DLD1 (cell line): ENCODE measurements around the gene KIRREL3.

ENCODE experiments used
- in situ Hi-C: cut with HindIII; loops from 2 replicates; pipeline ENCODE4 v1.10.0; 2017; ENCODE audit warnings: low sequenced_read_pairs

KIRREL3 gene

DNA sequence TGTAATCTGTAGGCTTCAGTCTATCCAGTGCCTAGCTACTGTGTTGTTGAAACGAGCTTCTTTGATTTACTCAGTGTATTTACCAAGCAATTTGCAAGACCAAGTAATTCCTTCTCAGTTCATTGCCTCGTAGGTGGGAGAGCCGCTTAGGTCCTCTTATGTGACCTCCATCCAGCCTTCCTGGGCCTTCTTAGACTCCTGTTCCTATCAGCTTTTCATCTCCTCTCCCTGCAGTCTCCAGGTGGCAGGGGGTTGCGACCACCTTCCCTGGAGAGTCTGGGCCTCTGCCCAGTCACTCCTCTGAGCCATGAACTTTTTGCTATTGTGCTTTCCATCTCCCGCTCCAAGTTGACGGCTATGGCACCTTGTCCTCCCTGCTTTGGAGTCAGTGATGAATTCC lies 251.8 kb downstream of the KIRREL3 start:
- in situ Hi-C loops = no loop called here

DNA sequence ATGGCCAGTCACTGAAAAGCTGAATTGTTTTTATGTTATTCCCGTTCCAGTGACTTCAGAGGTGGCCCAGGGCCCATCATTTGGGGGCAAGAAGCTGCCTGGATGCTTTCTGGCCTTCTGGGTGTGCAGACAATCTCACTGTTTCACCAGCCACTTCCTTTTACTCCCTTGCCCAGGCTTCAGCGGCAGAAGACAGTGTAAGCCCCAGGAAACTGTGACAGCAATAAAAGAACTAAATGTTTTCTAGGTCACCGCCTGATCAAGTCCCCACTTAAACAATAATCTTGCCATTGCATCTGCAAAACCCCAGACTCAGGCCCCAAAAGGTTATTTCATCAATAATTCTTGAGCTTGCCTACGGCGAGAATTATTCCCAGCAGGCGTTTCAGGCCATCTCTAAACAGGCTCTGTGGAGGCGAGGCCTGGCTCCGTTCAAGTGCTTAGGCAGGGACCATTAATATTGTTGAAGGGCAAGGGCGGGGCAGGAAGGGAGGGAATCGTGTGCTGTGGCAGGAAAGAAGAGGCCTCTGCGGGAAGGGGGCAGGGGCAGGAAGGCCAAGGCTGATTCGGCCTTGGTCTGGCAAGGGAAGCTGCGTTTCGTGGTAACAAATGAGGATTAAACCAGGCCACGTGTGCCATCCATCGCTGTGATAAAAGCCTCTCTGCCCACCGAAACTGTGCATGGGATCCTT lies 252.3 kb downstream of the KIRREL3 start:
- in situ Hi-C loops = no loop called here

DNA sequence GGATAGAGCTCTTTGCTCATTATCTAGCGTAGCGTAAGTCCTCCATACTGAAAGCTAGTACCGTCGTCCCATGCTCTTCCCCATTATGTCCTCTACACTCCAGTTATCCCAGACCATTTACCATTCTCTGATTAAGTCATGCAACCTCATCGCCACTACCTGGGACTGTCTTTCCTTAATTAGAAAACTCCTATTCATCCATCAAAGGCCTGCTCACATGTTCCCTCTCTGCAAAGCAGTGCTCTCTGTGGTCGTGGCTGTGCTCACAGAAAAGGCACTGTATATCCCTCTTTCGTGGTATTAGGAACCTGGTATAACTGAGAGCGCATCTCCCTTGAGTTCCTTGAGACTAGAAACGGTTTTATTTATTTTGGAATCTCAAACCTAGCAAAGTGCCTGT lies 253.3 kb downstream of the KIRREL3 start:
- in situ Hi-C loops = no loop called here

DNA sequence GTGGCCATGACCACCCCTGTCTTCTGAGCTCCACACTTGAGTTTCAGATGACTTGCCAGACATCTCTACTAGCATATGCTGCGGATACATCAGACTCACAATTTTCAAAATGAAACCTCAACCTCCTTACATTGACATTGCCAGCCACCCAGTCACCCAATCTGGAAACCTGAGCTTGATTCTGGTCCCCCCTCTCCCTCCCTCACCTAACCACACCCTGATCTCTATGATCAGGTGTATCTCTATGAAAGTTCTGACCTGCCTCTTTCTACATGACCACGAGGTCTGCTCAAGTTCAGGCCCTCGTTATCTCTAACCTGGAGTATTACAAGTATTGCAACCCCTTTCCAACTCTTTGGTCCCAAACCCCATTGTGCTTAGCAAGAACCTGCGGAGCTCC lies 254.1 kb downstream of the KIRREL3 start:
- in situ Hi-C loops = no loop called here

DNA sequence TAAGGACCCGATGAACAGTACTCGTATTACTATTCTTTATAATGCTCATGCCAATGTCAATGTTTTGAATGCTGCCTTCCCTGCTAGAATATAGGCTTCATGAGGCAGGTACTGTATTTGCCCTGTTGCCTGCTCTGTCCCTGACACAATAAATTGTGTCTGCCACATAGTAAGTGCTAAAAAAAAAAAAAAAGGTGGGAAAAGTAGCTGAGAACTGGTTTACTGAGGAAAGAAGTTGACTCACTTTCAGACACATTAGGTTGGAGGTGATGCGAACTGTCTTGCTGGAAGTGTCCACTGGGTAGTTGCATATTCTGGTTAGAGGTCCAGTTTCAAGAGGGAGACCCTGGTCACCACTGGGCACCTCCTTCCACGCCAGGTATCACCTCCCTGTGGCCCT lies 255.9 kb downstream of the KIRREL3 start:
- in situ Hi-C loops = no loop called here

DNA sequence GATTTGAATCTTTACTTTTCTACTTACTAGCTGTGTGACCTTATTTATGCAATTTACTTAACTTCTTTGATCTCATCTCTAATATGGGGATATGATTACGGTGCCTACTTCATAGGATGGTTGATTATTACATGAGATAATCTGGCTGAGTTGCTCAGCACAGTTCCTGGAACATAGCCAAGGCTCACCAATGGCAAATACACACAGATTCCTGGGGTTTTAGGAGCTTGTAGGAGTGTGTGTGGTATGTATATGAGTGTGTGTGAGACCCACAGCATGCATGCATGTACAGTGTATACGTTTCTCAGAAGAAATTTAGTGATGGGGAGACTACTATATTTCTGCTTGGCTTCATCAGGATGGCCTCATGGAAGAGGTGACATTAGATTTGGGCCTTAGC lies 256.9 kb downstream of the KIRREL3 start:
- in situ Hi-C loops = no loop called here

DNA sequence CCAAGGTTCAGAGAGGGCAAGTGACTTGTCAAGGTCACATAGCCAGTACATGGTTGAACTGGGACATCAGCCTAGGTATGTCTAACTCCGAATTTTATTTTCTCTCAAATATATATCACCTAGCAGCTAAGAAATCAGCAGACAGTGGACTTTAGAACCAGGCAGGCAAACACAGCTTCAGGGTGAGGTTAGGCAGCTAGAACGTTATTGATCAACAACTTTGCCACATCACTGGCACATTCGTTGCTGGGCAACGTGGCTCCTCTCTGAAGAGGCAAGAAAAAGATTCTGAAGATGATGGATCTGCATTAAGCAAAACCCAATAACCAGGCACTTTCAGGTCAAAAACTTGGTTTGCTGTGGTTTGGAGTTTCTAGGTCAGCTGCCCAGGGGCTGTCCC lies 258.0 kb downstream of the KIRREL3 start:
- in situ Hi-C loops = no loop called here

GRCh38 chr11:126740846-126741245 lies 259.7 kb downstream of the KIRREL3 start:
- in situ Hi-C loops = no loop called here

DNA sequence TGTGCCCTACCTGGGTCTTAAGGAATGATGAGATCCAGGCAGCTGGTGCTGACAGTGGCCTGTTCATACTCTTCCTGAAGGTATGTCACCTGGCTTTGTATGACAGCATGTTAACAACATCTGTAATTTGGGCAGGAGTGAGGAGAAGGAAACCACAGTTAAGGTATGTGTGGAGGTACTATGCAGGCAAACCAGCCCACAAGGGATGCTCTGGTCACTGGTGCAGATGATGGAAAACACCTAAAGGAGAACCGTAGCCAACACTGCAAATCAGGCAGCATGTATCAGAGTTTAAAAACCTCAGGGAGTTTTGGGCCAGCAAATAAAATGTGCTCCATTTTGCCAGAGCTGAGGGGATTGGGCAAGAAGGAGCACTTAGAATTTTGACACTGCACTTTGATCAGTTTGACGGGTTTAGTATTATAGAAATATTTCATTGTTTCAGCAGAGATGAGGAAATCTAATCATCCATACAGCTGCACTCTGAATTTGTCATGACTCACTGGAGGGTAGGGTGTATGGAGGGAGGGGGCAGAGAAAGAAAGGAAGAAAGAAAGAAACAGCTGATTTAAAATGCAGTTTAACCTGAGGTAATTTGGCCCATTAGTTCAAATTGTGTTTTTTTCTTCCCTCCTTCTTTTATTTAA lies 260.9 kb downstream of the KIRREL3 start:
- in situ Hi-C loops = no loop called here

GRCh38 chr11:126738295-126739031 lies 262.1 kb downstream of the KIRREL3 start:
- in situ Hi-C loops = no loop called here

GRCh38 chr11:126736682-126737572 lies 263.6 kb downstream of the KIRREL3 start:
- in situ Hi-C loops = no loop called here

DNA sequence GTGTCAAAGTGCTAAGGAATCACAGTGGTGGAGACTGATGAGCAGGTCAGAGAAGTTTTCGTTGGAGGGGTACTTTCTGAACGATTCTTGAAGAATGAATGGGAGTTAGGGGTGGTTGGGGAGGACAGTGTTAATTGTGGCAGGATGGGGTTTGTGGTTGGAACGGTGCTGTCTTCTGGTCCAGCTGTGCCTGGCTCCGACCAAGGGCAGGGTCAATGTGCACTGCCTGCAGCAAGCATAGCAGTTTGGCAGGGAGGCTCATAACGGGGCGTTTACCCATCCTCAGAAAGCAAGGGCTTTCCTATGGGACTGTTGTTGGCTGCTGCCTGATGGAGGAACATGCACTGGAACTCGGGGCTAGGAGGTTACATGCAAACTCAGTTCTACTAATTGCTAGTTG lies 265.8 kb downstream of the KIRREL3 start:
- in situ Hi-C loops = no loop called here

- in situ Hi-C loops = no loop called here
Measured at GRCh38 chr11:126733685-126734084, 266.9 kb downstream of the KIRREL3 start.

DNA sequence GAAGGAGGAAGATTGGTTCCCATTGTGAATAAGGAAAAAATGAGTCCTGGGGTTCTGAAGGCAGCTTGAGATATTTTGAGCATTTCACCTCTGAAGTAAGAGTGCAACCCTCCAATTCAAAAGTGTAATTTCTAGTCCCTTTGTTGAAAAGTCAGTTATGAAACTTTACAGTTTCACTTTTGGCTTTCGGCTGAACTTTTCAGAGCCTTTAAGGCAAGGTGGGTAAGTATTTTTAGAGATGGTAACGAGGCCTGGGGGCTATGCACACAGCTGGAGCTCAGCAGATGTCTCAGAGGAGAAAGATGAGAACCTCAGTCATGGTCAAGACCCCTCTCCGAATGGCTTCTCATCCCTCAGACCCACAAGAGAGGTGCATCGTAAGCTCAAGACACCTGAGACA lies 267.6 kb downstream of the KIRREL3 start:
- in situ Hi-C loops = no loop called here

DNA sequence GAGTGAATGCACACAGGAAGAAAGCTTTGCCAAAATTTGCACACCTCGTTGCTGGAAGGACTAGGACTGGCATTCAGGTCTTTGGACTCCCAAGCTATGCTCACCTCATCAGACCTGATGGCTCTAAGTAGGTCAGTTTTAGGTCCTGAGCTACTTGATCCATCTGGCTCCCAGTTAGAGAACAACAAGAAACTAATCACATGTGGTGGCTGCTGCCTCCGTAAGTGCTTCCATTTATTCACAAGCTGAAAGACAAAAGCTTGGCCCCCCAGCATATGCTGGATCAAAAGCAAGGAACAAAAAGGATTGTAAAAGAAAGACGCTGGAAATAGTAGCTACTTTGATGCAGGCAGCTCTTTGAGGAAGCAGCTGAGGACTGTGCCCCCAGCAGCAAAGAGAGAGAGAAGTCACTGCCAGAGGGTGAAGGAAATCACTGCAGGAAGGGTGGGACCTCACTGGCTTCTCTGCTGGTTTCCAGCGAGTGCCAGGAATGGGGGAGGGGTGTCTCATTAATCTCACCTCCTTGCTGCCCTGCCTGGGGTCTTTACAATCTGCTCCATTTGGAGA lies 268.9 kb downstream of the KIRREL3 start:
- in situ Hi-C loops = no loop called here

GRCh38 chr11:126727381-126727780 lies 273.2 kb downstream of the KIRREL3 start:
- in situ Hi-C loops = no loop called here

DNA sequence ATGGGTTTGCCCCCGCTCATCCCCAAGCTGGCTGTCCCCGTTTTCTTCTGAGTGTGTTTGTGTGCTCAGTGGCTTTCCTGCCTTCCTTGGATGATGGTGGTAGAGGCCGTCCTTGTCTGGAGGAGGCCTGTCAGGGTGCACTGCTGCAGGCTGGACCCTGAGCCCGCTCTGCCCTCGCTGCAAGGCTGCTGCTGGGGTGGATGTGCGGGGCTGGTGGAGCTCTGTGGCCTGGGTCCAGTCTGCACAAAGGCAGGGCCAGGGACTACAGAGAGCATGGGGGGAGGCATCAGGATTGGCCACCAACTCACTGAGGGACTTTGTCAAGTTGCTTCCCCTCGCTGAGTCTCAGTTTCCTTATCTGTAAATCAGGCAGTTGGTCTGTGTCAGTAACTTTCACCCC lies 275.0 kb downstream of the KIRREL3 start:
- in situ Hi-C loops = no loop called here

GRCh38 chr11:126725043-126725442 lies 275.5 kb downstream of the KIRREL3 start:
- in situ Hi-C loops = no loop called here

- in situ Hi-C loops = no loop called here
Measured at GRCh38 chr11:126723665-126724045, 276.9 kb downstream of the KIRREL3 start.

GRCh38 chr11:126722956-126723664 lies 277.5 kb downstream of the KIRREL3 start:
- in situ Hi-C loops = no loop called here
